ENCODE results near the gene SF3B2.

DNA sequence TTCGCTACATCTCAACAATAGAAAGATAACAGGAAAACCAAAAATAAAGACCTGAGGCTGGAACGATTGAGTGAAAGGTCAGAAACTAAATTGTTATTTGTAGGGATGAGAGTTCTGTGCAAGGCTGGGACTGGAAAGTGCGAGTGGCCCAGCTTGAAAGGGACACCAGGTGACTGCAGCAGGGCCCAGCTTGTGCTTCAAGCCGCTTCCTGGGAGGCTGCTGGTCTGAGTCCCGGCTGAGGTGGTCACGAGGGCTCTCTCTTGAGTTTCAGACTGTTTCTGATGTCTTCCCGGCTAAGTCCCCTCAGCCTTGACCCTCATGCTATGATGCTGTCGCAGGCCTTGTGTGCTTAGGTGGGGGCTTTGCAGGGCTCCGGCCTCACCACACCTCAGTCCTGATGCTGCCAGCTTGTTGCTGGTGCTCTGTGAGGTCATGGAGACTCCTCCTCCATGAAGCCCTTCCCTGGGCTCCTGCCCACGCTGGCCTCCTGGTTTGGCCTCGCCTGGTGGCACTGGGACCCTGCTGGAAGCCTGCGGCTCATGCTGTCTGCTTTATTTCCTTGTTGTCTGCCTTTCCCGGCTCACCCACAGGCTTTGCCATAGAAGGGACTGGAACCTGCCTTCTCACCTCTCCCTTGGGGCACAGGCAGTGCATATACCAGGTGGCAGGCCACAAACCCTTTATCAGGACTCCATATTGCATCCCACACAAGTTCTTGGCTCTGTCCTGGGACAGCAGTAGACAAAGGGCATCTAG lies 45.9 kb upstream of the SF3B2 start:
- TF ChIP-seq, protein P1, sequence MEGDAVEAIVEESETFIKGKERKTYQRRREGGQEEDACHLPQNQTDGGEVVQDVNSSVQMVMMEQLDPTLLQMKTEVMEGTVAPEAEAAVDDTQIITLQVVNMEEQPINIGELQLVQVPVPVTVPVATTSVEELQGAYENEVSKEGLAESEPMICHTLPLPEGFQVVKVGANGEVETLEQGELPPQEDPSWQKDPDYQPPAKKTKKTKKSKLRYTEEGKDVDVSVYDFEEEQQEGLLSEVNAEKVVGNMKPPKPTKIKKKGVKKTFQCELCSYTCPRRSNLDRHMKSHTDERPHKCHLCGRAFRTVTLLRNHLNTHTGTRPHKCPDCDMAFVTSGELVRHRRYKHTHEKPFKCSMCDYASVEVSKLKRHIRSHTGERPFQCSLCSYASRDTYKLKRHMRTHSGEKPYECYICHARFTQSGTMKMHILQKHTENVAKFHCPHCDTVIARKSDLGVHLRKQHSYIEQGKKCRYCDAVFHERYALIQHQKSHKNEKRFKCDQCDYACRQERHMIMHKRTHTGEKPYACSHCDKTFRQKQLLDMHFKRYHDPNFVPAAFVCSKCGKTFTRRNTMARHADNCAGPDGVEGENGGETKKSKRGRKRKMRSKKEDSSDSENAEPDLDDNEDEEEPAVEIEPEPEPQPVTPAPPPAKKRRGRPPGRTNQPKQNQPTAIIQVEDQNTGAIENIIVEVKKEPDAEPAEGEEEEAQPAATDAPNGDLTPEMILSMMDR (IDR thresholded peaks at IDR 0.05 in 2 of 3, conservative IDR thresholded peaks at IDR 0.05 in 1 of 3; ENCODE audit: borderline replicate concordance in 1 of 3, insufficient read depth in 1 of 3, low read depth in 2 of 3, low read length in 2 of 3), result no peak
- TF ChIP-seq, protein P2, sequence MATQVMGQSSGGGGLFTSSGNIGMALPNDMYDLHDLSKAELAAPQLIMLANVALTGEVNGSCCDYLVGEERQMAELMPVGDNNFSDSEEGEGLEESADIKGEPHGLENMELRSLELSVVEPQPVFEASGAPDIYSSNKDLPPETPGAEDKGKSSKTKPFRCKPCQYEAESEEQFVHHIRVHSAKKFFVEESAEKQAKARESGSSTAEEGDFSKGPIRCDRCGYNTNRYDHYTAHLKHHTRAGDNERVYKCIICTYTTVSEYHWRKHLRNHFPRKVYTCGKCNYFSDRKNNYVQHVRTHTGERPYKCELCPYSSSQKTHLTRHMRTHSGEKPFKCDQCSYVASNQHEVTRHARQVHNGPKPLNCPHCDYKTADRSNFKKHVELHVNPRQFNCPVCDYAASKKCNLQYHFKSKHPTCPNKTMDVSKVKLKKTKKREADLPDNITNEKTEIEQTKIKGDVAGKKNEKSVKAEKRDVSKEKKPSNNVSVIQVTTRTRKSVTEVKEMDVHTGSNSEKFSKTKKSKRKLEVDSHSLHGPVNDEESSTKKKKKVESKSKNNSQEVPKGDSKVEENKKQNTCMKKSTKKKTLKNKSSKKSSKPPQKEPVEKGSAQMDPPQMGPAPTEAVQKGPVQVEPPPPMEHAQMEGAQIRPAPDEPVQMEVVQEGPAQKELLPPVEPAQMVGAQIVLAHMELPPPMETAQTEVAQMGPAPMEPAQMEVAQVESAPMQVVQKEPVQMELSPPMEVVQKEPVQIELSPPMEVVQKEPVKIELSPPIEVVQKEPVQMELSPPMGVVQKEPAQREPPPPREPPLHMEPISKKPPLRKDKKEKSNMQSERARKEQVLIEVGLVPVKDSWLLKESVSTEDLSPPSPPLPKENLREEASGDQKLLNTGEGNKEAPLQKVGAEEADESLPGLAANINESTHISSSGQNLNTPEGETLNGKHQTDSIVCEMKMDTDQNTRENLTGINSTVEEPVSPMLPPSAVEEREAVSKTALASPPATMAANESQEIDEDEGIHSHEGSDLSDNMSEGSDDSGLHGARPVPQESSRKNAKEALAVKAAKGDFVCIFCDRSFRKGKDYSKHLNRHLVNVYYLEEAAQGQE (IDR thresholded peaks at IDR 0.05; ENCODE audit: low read depth), result no peak
- TF ChIP-seq MAX (IDR thresholded peaks at IDR 0.05) (no peak), JUND (IDR thresholded peaks at IDR 0.05) (no peak), RAD21 (IDR thresholded peaks at IDR 0.05; ENCODE audit: low read depth) (no peak), SRF (IDR thresholded peaks at IDR 0.05; ENCODE audit: low read depth) (no peak)
